HCT116 (cell line): ENCODE data around the gene COL5A2. TPM values are rescaled to one million over a fixed set of nuclear protein-coding genes. Genes with fewer than 3 reads are reported as not detected.

Experiments
- ATAC-seq: fragments of 200-7000 bp; cut with Tn5 transposase; 2 replicates; pipeline ENCODE4 v1.9.1; 2020; ENCODE audit warnings: mild to moderate bottlenecking, moderate library complexity
- BruUV-seq: library from RNA; stranded (reverse); fragments of 400-500 nt; replicated peaks from 2 replicates; lab custom pipeline; 2021; lab: Mats Ljungman, UMichigan
- CTCF ChIA-PET: fragments of 300-600 bp; sonication (Branson Sonifier 250); formaldehyde crosslinking; loops from one replicate; lab custom pipeline; 2021; ENCODE audit warnings: antibody characterized with exemption; lab: Charles Lee
- POLR2A ChIA-PET: fragments of 300-600, 350-600 bp; sonication (Branson Sonifier 250); formaldehyde crosslinking; loops from one replicate; lab custom pipeline; 2021; ENCODE audit warnings: antibody characterized with exemption; lab: Charles Lee
- RAD21 ChIA-PET, 2 experiments: fragments of 300-600 bp; sonication (Branson Sonifier 250); formaldehyde crosslinking; loops; one replicate each; lab custom pipeline; 2023; ENCODE audit warnings: low total read pairs in 2 of 2; ENCODE audit not compliant: uncharacterized antibody in 2 of 2, unreplicated experiment in 2 of 2, low non-redundant PET in 1 of 2; lab: Charles Lee
- DNase-seq: peaks from one replicate; pipeline ENCODE4 v3.0.0-alpha.2; 2010; ENCODE audit warnings: low read depth, low spot score
- H2AFZ ChIP-seq: fragments of 200-600 bp; shearing (Covaris generic), sonication (generic); 2 replicates; pipeline ENCODE4 v1.6.1; 2017; ENCODE audit warnings: low read depth, mixed run types, mixed read lengths, antibody characterized with exemption, low read length; ENCODE audit not compliant: poor library complexity, severe bottlenecking
- H3K27ac ChIP-seq: 2 replicates; pipeline ENCODE4 v1.5.1; 2012; ENCODE audit warnings: low read depth, low read length
- H3K27me3 ChIP-seq: fragments of 200-600 bp; sonication (generic); 2 replicates; pipeline ENCODE4 v1.6.1; 2016; ENCODE audit warnings: mixed run types, low read length, mixed read lengths; ENCODE audit not compliant: insufficient read depth
- H3K36me3 ChIP-seq, 2 experiments: fragments of 200-500 bp in 1 of 2; fragments of 200-600 bp in 1 of 2; sonication (Bioruptor generic) in 1 of 2; sonication (generic) in 1 of 2; 2 replicates each; pipeline versions ENCODE4 v1.5.1 to v1.6.1; 2014 to 2016; ENCODE audit warnings: low read length in 2 of 2, inconsistent platforms in 1 of 2, mixed read lengths in 1 of 2, mixed run types in 1 of 2; ENCODE audit not compliant: insufficient read depth in 2 of 2, control insufficient read depth in 1 of 2
- H3K4me1 ChIP-seq, 2 experiments: fragments of 200-600 bp in 1 of 2; sonication (generic) in 1 of 2; 2 replicates each; pipeline versions ENCODE4 v1.5.1 to v1.6.1; 2012 to 2017; ENCODE audit warnings: low read length in 2 of 2, inconsistent platforms in 1 of 2, mild to moderate bottlenecking in 1 of 2, mixed read lengths in 1 of 2, mixed run types in 1 of 2, moderate library complexity in 1 of 2; ENCODE audit not compliant: insufficient read depth in 2 of 2, control insufficient read depth in 1 of 2
- H3K4me2 ChIP-seq: fragments of 200-600 bp; sonication (generic); 2 replicates; pipeline ENCODE4 v1.6.1; 2017; ENCODE audit warnings: mixed run types, low read length, mixed read lengths
- H3K4me3 ChIP-seq, 2 experiments: fragments of 200-600 bp in 1 of 2; sonication (generic) in 1 of 2; replicated peaks in 1 of 2; 2 replicates each; pipeline ENCODE4 v1.5.1; 2011 to 2016; ENCODE audit warnings: low read length in 2 of 2, control low read depth in 1 of 2, low read depth in 1 of 2, mild to moderate bottlenecking in 1 of 2, mixed read lengths in 1 of 2, mixed run types in 1 of 2
- H3K79me2 ChIP-seq: fragments of 200-600 bp; sonication (generic); 2 replicates; pipeline ENCODE4 v1.6.1; 2017; ENCODE audit warnings: mild to moderate bottlenecking, mixed run types, low read length, moderate library complexity, mixed read lengths; ENCODE audit not compliant: insufficient read depth
- H3K9ac ChIP-seq: fragments of 200-600 bp; sonication (generic); 2 replicates; pipeline ENCODE4 v1.6.1; 2016; ENCODE audit warnings: low read length, mixed read lengths
- H3K9me2 ChIP-seq: fragments of 200-600 bp; sonication (generic), shearing (Covaris generic); 2 replicates; pipeline ENCODE4 v1.6.1; 2017; ENCODE audit warnings: mixed run types, mild to moderate bottlenecking, moderate library complexity; ENCODE audit not compliant: insufficient read depth
- H3K9me3 ChIP-seq, 2 experiments: fragments of 200-500 bp in 1 of 2; fragments of 200-600 bp in 1 of 2; sonication (Bioruptor generic) in 1 of 2; sonication (generic) in 1 of 2; 2 replicates each; pipeline ENCODE4 v1.6.1; 2014 to 2017; ENCODE audit warnings: low read length in 2 of 2, mixed read lengths in 2 of 2, inconsistent platforms in 1 of 2, low read depth in 1 of 2, mild to moderate bottlenecking in 1 of 2, mixed run types in 1 of 2, moderate library complexity in 1 of 2; ENCODE audit not compliant: control insufficient read depth in 1 of 2, insufficient read depth in 1 of 2
- H4K20me1 ChIP-seq: fragments of 200-600 bp; sonication (generic), shearing (Covaris generic); 2 replicates; pipeline ENCODE4 v1.6.1; 2017; ENCODE audit warnings: mixed run types, mild to moderate bottlenecking, moderate library complexity; ENCODE audit not compliant: insufficient read depth
- CEBPB ChIP-seq: IDR thresholded peaks from 2 replicates; pipeline ENCODE4 v1.6.1; 2012; ENCODE audit warnings: low read depth
- MAX ChIP-seq: IDR thresholded peaks from 2 replicates; pipeline ENCODE4 v1.6.1; 2012
- RAD21 ChIP-seq: IDR thresholded peaks from 2 replicates; pipeline ENCODE4 v1.6.1; 2012; ENCODE audit warnings: low read depth, mild to moderate bottlenecking
- SRF ChIP-seq: IDR thresholded peaks from 2 replicates; pipeline ENCODE4 v1.6.1; 2012; ENCODE audit warnings: low read depth
- YY1 ChIP-seq: IDR thresholded peaks from 2 replicates; pipeline ENCODE4 v1.6.1; 2011; ENCODE audit warnings: low read length, low read depth, moderate library complexity, mild to moderate bottlenecking; ENCODE audit not compliant: insufficient replicate concordance; ENCODE audit errors: extremely low read depth
- ZNF274 ChIP-seq: fragments of 200-500 bp; sonication (Bioruptor generic); IDR thresholded peaks from 2 replicates; pipeline ENCODE4 v1.6.1; 2014; ENCODE audit warnings: mild to moderate bottlenecking, low read depth, low read length, inconsistent platforms
- intact Hi-C: fragments of 100-400 bp; cut with micrococcal nuclease; formaldehyde crosslinking; loops from 2 replicates; pipeline ENCODE4 v1.10.0; 2022
- microRNA-seq: library from miRNA; unstranded; fragments of <30 nt; microRNA quantifications from one replicate; pipeline ENCODE4, GENCODE V29; 2016; ENCODE audit warnings: borderline number of aligned reads
- total RNA-seq: library from RNA; stranded (reverse); gene quantifications from one replicate; pipeline ENCODE4 v1.2.1, GENCODE V29; 2021; ENCODE audit not compliant: unreplicated experiment
- TF ChIP-seq, protein P1 (sequence below), 3 experiments: fragments of 200-600 bp in 1 of 3; sonication (generic) in 1 of 3; IDR thresholded peaks in 2 of 3; conservative IDR thresholded peaks in 1 of 3; 2 replicates each; pipeline ENCODE4 v1.5.1; 2012 to 2017; ENCODE audit warnings: low read depth in 2 of 3, low read length in 2 of 3, antibody characterized with exemption in 1 of 3, borderline replicate concordance in 1 of 3, control low read depth in 1 of 3, mild to moderate bottlenecking in 1 of 3, mixed read lengths in 1 of 3, mixed run types in 1 of 3, moderate library complexity in 1 of 3; ENCODE audit not compliant: insufficient read depth in 1 of 3

Gene COL5A2
- total RNA-seq, 1 experiment from 2014 or later: 2.3 TPM

DNA sequence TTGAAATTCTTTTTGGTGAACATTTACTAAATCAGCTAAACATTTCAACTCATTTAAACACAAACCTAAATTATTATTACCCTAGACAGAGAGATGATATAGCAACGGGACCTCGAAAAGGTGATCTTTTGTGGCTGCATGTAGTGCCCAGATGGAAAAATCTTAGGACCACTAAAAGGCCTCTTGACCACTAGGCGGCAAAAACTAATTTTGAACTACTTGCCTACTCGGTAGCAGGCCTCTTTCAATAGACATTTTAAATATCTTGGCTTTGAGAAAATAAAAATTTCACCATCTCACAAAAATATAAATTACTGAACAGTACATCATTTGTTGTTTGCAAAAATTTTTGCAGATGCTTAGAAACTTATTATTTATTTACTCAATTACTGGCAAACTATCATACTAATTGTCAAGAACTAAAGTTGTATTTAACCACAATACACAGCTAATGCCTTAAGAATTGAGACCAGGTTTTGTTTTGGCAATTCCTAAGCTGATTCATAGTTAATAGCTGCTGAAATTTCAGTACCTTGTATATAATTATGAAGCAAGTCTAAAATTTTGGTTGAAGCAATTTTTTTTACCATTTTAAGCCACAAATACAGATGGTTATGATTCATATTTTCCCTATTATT lies 196.0 kb downstream of the COL5A2 start:
- Histone ChIP-seq H3K9me2 (no peaks in the 10 kb centered on the region), H3K36me3 (no peaks in the 10 kb centered on the region), H3K79me2 (no peaks in the 10 kb centered on the region), H3K4me2 (no peak overlapping the region), H3K9ac (no peak overlapping the region), H3K27me3 (no peaks in the 10 kb centered on the region), H3K4me3 (no peak overlapping the region), H3K9me3 (no peaks in the 10 kb centered on the region), H4K20me1 (no peaks in the 10 kb centered on the region), H2AFZ (peak overlapping the region; percentile 37), H3K27ac (no peak overlapping the region), H3K4me1 (peaks cover 0 to 7% of the 10 kb centered on the region in 2 experiments; a peak in 1 of 4 replicates)
- TF ChIP-seq CEBPB: no peak
- no peak for TF ChIP-seq YY1
- TF ChIP-seq, protein P1, sequence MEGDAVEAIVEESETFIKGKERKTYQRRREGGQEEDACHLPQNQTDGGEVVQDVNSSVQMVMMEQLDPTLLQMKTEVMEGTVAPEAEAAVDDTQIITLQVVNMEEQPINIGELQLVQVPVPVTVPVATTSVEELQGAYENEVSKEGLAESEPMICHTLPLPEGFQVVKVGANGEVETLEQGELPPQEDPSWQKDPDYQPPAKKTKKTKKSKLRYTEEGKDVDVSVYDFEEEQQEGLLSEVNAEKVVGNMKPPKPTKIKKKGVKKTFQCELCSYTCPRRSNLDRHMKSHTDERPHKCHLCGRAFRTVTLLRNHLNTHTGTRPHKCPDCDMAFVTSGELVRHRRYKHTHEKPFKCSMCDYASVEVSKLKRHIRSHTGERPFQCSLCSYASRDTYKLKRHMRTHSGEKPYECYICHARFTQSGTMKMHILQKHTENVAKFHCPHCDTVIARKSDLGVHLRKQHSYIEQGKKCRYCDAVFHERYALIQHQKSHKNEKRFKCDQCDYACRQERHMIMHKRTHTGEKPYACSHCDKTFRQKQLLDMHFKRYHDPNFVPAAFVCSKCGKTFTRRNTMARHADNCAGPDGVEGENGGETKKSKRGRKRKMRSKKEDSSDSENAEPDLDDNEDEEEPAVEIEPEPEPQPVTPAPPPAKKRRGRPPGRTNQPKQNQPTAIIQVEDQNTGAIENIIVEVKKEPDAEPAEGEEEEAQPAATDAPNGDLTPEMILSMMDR (IDR thresholded peaks at IDR 0.05 in 2 of 3, conservative IDR thresholded peaks at IDR 0.05 in 1 of 3; ENCODE audit: borderline replicate concordance in 1 of 3, insufficient read depth in 1 of 3, low read depth in 2 of 3, low read length in 2 of 3): peak; percentile 10 to 59 (median 44); a peak in 3 of 6 replicates
- TF ChIP-seq MAX: no peak
- no peak for TF ChIP-seq SRF
- 0 out of 2 replicates have a peak, but pooled peaks have one; percentile 23 for TF ChIP-seq RAD21
- no peak for TF ChIP-seq ZNF274
- POLR2A ChIA-PET: no interaction called here
- CTCF ChIA-PET: interaction anchor here (0.7 to 5.1 kb wide), 14 partner anchors 9 to 1484 kb away, joined by 3 to 96 read pairs (median 5); partner anchors contain the start of gene COL3A1
- intact Hi-C loops: loop anchor here (2.0 to 10.0 kb wide), 4 partner anchors 216 to 1399 kb away; no protein-coding TSS in a partner anchor
- ATAC-seq (peak; percentile 63), DNase-seq (peak; percentile 34)
- BruUV-seq: no TSS peak
- RAD21 ChIA-PET: interaction anchor here in 1 of 2 experiments (1.5 kb wide), 1 partner anchor 458 kb away, joined by 8 read pairs; no protein-coding TSS in a partner anchor

Small RNA genes lying within 50 kb of the gene (microRNA-seq; reads per million reads assigned to microRNA genes)
- gene MIR3129 (not detected), gene MIR3606 (not detected)

Other genes with a start within 250 kb of the COL5A2 start
- 1.0 TPM for gene COL3A1, start 205.4 kb downstream of the COL5A2 start, total RNA-seq